GM12801 (cell line): Measurements from ENCODE around the gene IMPG2.

Experiments
- CTCF ChIP-seq: IDR thresholded peaks from one replicate; pipeline ENCODE4 v1.5.1; 2011; ENCODE audit warnings: control low read depth; ENCODE audit not compliant: insufficient read length; ENCODE audit errors: extremely low read depth

IMPG2 gene

GRCh38 chr3:101319531-101319930 lies 844 bp downstream of the IMPG2 start:
- no peak for TF ChIP-seq CTCF

GRCh38 chr3:101312545-101312944 lies 7.8 kb downstream of the IMPG2 start:
- no peak for TF ChIP-seq CTCF

- TF ChIP-seq CTCF: no peak
These were observed 8.7 kb downstream of the IMPG2 start for GRCh38 chr3:101311676-101312075.

GRCh38 chr3:101310978-101311375 lies 9.4 kb downstream of the IMPG2 start:
- TF ChIP-seq CTCF: no peak

- no peak for TF ChIP-seq CTCF
These were observed 16.5 kb downstream of the IMPG2 start for GRCh38 chr3:101303836-101304235.

- TF ChIP-seq CTCF: no peak
These were observed 17.2 kb downstream of the IMPG2 start for GRCh38 chr3:101303089-101303731.

GRCh38 chr3:101300073-101300472 lies 20.3 kb downstream of the IMPG2 start:
- TF ChIP-seq CTCF: no peak
